ENCODE data around the gene MRPS31. TPM values are rescaled to one million over a fixed set of nuclear protein-coding genes. Genes with fewer than 3 reads are reported as not detected.

The MRPS31 gene
- polyA plus RNA-seq, 1 of the 3 experiments (the other 2 are of a cell fraction) = 13.3 TPM

GRCh38 chr13:40765602-40766001 is 5.4 kb downstream of the MRPS31 start:
- Histone ChIP-seq H3K4me2 (no peak overlapping the region), H3K79me2 (ENCODE audit: insufficient read depth) (peaks cover 41% of the 10 kb centered on the region), H3K27me3 (ENCODE audit: insufficient read depth) (no peaks in the 10 kb centered on the region), H3K9me3 (no peaks in the 10 kb centered on the region), H3K4me3 (ENCODE audit: low read depth in 2 of 2, low read length in 1 of 2) (no peak overlapping the region), H4K20me1 (ENCODE audit: insufficient read depth) (no peaks in the 10 kb centered on the region), H3K9ac (no peak overlapping the region), H3K4me1 (ENCODE audit: control insufficient read depth in 1 of 2, insufficient read depth in 2 of 2, low read depth in 1 of 2, low read length in 1 of 2) (peaks cover 5 to 7% of the 10 kb centered on the region in 2 experiments; a peak in 2 of 4 replicates), H3K9me2 (no peaks in the 10 kb centered on the region), H3K36me3 (replicated peaks in 1 of 2; ENCODE audit: control insufficient read depth in 1 of 2, insufficient read depth in 2 of 2, low read length in 1 of 2) (peaks cover 17 to 33% of the 10 kb centered on the region in 2 experiments), H2AFZ (ENCODE audit: low read depth) (no peak overlapping the region), H3F3A (replicated peaks; ENCODE audit: insufficient read depth) (no peaks in the 10 kb centered on the region), H3K27ac (ENCODE audit: low read depth in 2 of 2, low read length in 1 of 2) (no peak overlapping the region)
- ChIA-PET CTCF (interaction anchor here (1.1 kb wide), 1 partner anchor 12 kb away, joined by 3 read pairs; no protein-coding TSS in a partner anchor), POLR2A (no interaction called here)
- no peak for DNase-seq
- no peak for TF ChIP-seq NRF1 (IDR thresholded peaks at IDR 0.05; ENCODE audit: low read depth, low read length)
- no peak for TF ChIP-seq MXI1 (IDR thresholded peaks at IDR 0.05; ENCODE audit: low read depth, low read length)
- 90% methylated on average over 1 of the region's 1 CpG for WGBS (ENCODE audit: low lambda C conversion rate)

GRCh38 chr13:40764587-40765403 is 6.2 kb downstream of the MRPS31 start:
- no peaks in the 10 kb centered on the region for H3K9me2 ChIP-seq
- DNase-seq = no peak
- peaks cover 2 to 7% of the 10 kb centered on the region in 2 experiments; a peak in 2 of 4 replicates for H3K4me1 ChIP-seq (ENCODE audit: control insufficient read depth in 1 of 2, insufficient read depth in 2 of 2, low read depth in 1 of 2, low read length in 1 of 2)
- no peaks in the 10 kb centered on the region for H3K9me3 ChIP-seq
- H3K4me2 ChIP-seq = no peak overlapping the region
- H3K4me3 ChIP-seq (ENCODE audit: low read depth in 2 of 2, low read length in 1 of 2) = no peak overlapping the region
- ChIA-PET POLR2A (no interaction called here), CTCF (interaction anchor here (0.5 to 2.2 kb wide), 2 partner anchors 12 to 396 kb away, joined by 3 to 11 read pairs; no protein-coding TSS in a partner anchor)
- H4K20me1 ChIP-seq (ENCODE audit: insufficient read depth) = no peaks in the 10 kb centered on the region
- H3K27me3 ChIP-seq (ENCODE audit: insufficient read depth) = no peaks in the 10 kb centered on the region
- no peak overlapping the region for H3K27ac ChIP-seq (ENCODE audit: low read depth in 2 of 2, low read length in 1 of 2)
- WGBS (ENCODE audit: low lambda C conversion rate) = 88% methylated on average over 3 of the region's 3 CpGs
- peaks cover 35% of the 10 kb centered on the region for H3K79me2 ChIP-seq (ENCODE audit: insufficient read depth)
- H3K36me3 ChIP-seq (replicated peaks in 1 of 2; ENCODE audit: control insufficient read depth in 1 of 2, insufficient read depth in 2 of 2, low read length in 1 of 2) = peaks cover 17 to 34% of the 10 kb centered on the region in 2 experiments
- H2AFZ ChIP-seq (ENCODE audit: low read depth) = no peak overlapping the region
- H3K9ac ChIP-seq = no peak overlapping the region
- H3F3A ChIP-seq (replicated peaks; ENCODE audit: insufficient read depth) = no peaks in the 10 kb centered on the region
- TF ChIP-seq SIN3A (IDR thresholded peaks at IDR 0.05; ENCODE audit: borderline replicate concordance, low read depth, low read length) (no peak), YY1 (IDR thresholded peaks at IDR 0.05; ENCODE audit: low read depth) (no peak), PBX3 (IDR thresholded peaks at IDR 0.05) (no peak), FOXJ3 (CRISPR knock-in tag; IDR thresholded peaks at IDR 0.05) (no peak), RAD21 (IDR thresholded peaks at IDR 0.05; ENCODE audit: low read length) (no peak), USF2 (IDR thresholded peaks at IDR 0.05; ENCODE audit: borderline replicate concordance, low read depth, low read length) (no peak), NRF1 (IDR thresholded peaks at IDR 0.05; ENCODE audit: low read depth, low read length) (no peak), GABPA (IDR thresholded peaks at IDR 0.05; ENCODE audit: low read depth) (no peak), POLR2AphosphoS5 (IDR thresholded peaks at IDR 0.05; ENCODE audit: low read depth, low read length) (no peak), JUND (IDR thresholded peaks at IDR 0.05) (no peak)
